HCT116 (cell line): ENCODE data around the gene FREM3.

Source experiments
- CEBPB ChIP-seq: IDR thresholded peaks from 2 replicates; pipeline ENCODE4 v1.6.1; 2012; ENCODE audit warnings: low read depth
- EGR1 ChIP-seq: IDR thresholded peaks from 2 replicates; pipeline ENCODE4 v1.6.1; 2012; ENCODE audit warnings: low read depth
- ELF1 ChIP-seq: IDR thresholded peaks from 2 replicates; pipeline ENCODE4 v1.6.1; 2012; ENCODE audit warnings: low read depth, borderline replicate concordance
- EZH2 ChIP-seq: fragments of 200-600 bp; sonication (generic); IDR thresholded peaks from 2 replicates; pipeline ENCODE4 v1.6.1; 2017; ENCODE audit warnings: antibody characterized with exemption, mixed run types

GRCh38 chr4:143726714-143727113 lies 26.2 kb upstream of the FREM3 start:
- TF ChIP-seq EZH2 (no peak), ELF1 (no peak), EGR1 (no peak), CEBPB (no peak)
